VCaP (cell line): ENCODE data around the gene PMP22.

Experiments
- H3K27ac ChIP-seq: fragments of 450-650 bp; 2 replicates; pipeline ENCODE4 v1.5.1; 2017
- CTCF ChIP-seq: fragments of 450-650 bp; conservative IDR thresholded peaks from 2 replicates; pipeline ENCODE4 v1.5.1; 2017; ENCODE audit warnings: mild to moderate bottlenecking, moderate library complexity

Gene PMP22

GRCh38 chr17:15261258-15261801 lies 3.8 kb downstream of the PMP22 start:
- no peak for TF ChIP-seq CTCF
- H3K27ac ChIP-seq: no peak overlapping the region

- peak overlapping the region; percentile 59 for H3K27ac ChIP-seq
- TF ChIP-seq CTCF: peak; percentile 95
Measured at GRCh38 chr17:15260376-15261257, 4.5 kb downstream of the PMP22 start.

- TF ChIP-seq CTCF: no peak
- no peak overlapping the region for H3K27ac ChIP-seq
Measured at GRCh38 chr17:15257796-15258512, 7.2 kb downstream of the PMP22 start.

GRCh38 chr17:15257258-15257788 lies 7.8 kb downstream of the PMP22 start:
- peak; percentile 87 for TF ChIP-seq CTCF
- H3K27ac ChIP-seq: no peak overlapping the region

GRCh38 chr17:15256689-15257088 lies 8.4 kb downstream of the PMP22 start:
- TF ChIP-seq CTCF: no peak
- no peak overlapping the region for H3K27ac ChIP-seq

GRCh38 chr17:15255713-15256454 lies 9.2 kb downstream of the PMP22 start:
- TF ChIP-seq CTCF: no peak
- no peak overlapping the region for H3K27ac ChIP-seq
